ENCODE data around the gene RYR2.
"Not testable (repeated sequence)": the region's sequence is repeated elsewhere in the genome, so short reads cannot be mapped to it uniquely, and the experiment has no call there.

Gene RYR2

GRCh38 chr1:237139732-237140131 lies 97.7 kb downstream of the RYR2 start:
- in situ Hi-C loops (cut with MboI; ENCODE audit: low sequenced_read_pairs), result no loop called here

DNA sequence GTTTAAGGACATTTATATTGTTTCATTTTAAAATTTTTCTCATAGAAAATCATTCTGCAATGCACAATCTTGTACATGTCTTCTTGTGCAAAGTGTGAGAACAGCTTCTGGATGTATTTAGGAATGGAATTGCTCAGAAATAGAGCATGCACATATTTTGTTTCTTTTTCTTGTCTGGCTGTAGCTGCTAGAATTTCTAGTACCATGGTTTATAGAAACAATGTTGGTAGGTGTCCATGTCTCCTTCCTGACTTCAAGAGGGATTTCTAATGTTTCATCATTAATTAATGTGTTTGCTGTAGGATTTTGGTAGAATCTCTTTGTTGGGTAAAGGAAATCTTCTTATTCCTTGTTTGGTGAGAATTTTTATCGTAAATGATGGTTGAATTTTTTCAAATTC lies 99.0 kb downstream of the RYR2 start:
- in situ Hi-C loops (cut with MboI; ENCODE audit: low sequenced_read_pairs), result no loop called here

DNA sequence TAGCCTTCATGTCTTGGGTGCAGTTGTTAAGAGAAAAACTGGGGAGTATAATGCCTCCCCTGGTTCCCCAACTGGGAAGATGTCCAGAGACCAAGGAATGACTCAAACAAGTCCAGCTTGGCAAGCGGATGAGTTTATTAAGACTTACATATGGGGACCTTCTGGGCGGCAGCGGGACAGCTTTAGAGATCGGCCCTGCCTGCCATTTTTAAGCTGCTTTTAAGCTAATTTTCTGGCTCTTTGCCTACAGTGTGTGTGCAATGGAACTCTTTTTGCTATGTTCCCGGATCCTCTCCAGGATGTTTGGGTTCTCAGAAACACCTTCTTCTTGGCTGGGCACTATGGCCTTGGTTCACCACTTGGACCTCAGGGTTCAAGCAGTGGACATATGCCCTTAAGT lies 99.5 kb downstream of the RYR2 start:
- in situ Hi-C loops (cut with MboI; ENCODE audit: low sequenced_read_pairs), result no loop called here

DNA sequence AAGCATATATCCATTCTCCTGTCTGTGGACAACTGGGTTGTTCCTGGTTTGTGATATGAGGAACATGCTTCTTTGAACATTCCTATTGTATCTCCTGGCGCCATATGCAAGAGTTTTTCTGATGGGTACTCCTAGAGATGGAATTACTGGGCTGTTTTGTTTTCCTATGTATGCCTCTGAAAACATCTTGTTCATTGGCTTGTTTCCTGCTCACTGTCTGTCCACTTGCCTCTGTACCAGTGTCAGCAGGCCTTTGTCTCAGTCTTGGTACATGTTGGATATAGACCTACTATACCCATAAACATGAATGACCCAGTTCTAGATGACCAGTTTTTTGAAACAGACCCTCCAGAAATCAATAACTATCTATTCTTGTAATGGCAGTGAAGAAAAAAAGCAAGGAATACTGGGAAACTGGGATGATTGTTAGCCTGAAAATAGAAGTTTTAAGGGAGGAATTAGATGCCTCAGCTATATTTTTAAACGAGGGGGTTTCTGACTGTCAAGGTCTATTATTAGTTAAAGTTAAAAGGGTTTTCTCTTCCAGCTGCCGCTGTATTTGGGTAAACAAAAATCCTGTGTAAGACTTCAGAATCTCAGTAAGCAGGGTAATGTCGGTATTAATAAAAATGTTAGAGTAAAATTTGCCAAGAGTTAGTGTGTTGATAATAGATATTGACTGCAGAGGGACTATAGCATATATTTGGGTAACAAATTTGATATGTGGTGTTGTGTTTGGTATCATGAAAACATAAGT lies 103.6 kb downstream of the RYR2 start:
- in situ Hi-C loops (cut with MboI; ENCODE audit: low sequenced_read_pairs), result no loop called here

GRCh38 chr1:237146241-237146640 lies 104.3 kb downstream of the RYR2 start:
- in situ Hi-C loops (cut with MboI; ENCODE audit: low sequenced_read_pairs), result no loop called here

- in situ Hi-C loops (cut with MboI; ENCODE audit: low sequenced_read_pairs), result no loop called here
Measured at GRCh38 chr1:237149857-237150256, 107.9 kb downstream of the RYR2 start.

DNA sequence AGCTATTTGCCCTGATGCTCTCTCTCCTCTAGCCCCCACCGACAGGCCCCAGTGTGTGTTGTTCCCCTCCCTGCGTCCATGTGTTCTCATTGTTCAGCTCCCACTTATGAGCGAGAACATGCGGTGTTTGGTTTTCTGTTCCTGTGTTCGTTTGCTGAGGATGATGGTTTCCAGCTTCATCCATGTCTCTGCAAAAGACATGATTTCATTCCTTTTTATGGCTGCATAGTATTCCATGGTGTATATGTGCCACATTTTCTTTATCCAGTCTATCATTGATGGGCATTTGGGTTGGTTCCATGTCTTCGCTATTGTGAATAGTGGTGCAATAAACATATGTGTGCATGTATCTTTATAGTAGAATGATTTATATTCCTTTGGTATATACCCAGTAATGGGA lies 110.0 kb downstream of the RYR2 start:
- in situ Hi-C loops (cut with MboI; ENCODE audit: low sequenced_read_pairs), result not testable (repeated sequence)

DNA sequence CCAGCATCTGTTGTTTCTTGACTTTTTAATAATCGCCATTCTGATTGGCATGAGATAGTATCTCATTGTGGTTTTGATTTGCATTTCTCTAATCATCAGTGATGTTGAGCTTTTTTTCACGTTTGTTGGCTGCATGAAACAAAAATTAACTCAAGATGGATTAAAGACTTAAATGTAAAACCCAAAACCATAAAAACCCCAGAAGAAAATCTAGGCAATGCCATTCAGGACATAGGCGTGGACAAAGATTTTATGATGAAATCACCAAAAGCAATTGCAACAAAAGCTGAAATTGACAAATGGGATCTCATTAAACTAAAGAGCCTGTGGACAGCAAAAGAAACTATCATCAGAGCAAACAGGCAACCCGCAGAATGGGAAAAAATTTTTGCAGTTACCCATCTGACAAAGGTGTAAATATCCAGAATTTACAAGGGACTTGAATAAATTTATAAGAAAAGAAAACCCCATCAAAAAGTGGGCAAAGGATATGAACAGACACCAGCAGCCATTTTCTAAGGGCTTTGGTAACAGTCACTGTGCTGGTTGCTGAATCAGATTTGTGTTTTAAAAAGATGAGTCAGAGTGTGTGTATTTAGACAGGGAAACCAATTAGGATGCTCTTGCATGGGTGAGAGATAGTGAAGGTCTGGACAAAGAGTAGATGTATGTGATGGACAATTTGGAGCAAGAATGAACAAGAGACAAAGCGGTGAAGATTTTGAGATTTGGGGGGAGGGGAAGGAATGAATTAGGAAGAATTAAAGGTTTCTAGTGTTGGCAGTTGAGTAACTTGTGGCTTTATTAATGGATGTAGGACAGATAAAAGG lies 110.7 kb downstream of the RYR2 start:
- in situ Hi-C loops (cut with MboI; ENCODE audit: low sequenced_read_pairs), result no loop called here

DNA sequence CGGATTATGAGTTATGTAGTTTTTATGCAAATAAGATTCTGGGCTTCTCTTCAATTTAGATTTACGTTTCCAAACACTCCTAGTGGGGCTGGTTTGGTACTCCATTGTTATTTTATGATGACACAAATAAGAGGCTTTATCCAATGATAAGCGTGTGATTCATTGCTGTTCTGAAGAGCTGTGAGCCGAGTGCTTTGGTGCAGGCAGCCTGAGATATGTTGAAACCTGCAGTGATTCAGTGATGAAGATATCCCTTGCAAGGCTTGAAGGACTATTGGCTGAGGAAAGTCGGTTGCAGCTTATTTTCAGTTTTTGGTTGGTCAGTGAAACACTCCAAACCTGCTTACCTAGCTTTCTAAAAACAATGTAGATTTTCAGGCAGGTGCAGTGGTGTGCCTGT lies 112.2 kb downstream of the RYR2 start:
- in situ Hi-C loops (cut with MboI; ENCODE audit: low sequenced_read_pairs), result no loop called here

- in situ Hi-C loops (cut with MboI; ENCODE audit: low sequenced_read_pairs), result no loop called here
Measured at GRCh38 chr1:237164406-237165352, 122.7 kb downstream of the RYR2 start.

GRCh38 chr1:237166086-237166485 lies 124.1 kb downstream of the RYR2 start:
- in situ Hi-C loops (cut with MboI; ENCODE audit: low sequenced_read_pairs), result no loop called here

- in situ Hi-C loops (cut with MboI; ENCODE audit: low sequenced_read_pairs), result no loop called here
Measured at GRCh38 chr1:237166593-237167101, 124.7 kb downstream of the RYR2 start.

DNA sequence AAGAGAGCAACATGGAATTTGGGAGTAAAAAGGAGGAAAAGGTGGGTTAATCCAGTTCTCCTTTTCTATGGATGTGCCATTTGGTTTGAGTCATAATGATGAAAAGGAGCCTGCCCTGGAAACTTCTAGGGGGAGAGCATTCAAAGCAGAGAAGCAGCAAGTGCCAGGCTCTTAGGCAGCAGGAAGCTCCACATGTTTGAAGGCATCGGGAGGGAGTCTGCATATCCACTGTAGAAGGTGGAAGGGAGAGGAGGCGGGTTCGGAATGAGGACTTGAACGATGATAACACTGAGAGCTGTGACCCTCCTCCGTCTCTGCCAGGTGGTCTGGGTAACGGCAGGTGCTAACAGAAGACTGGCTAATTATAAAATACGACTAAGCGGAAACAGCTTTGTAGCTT lies 128.2 kb downstream of the RYR2 start:
- in situ Hi-C loops (cut with MboI; ENCODE audit: low sequenced_read_pairs), result no loop called here

- in situ Hi-C loops (cut with MboI; ENCODE audit: low sequenced_read_pairs), result no loop called here
Measured at GRCh38 chr1:237171454-237172117, 129.6 kb downstream of the RYR2 start.

GRCh38 chr1:237172118-237172485 lies 130.1 kb downstream of the RYR2 start:
- in situ Hi-C loops (cut with MboI; ENCODE audit: low sequenced_read_pairs), result no loop called here

DNA sequence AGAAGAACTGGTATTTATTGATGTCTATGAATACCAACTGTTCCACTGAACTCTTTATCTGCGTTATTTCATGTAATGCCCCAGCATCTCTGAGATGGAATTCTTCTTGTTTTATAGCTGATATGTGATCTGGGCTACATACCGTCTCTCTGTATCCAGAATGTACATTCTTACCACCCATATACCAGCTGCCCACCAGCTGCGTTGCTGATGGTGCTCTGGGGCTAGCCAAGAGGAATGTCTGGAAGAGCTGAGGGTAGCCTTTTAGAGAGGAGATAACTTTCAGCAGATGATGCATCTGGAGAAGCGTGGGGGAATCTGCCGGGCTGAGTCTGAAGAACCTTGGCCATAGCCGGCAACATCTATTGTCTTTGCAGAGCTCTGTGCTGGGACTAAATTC lies 137.5 kb downstream of the RYR2 start:
- in situ Hi-C loops (cut with MboI; ENCODE audit: low sequenced_read_pairs), result no loop called here

GRCh38 chr1:237180256-237180655 lies 138.3 kb downstream of the RYR2 start:
- in situ Hi-C loops (cut with MboI; ENCODE audit: low sequenced_read_pairs), result no loop called here

DNA sequence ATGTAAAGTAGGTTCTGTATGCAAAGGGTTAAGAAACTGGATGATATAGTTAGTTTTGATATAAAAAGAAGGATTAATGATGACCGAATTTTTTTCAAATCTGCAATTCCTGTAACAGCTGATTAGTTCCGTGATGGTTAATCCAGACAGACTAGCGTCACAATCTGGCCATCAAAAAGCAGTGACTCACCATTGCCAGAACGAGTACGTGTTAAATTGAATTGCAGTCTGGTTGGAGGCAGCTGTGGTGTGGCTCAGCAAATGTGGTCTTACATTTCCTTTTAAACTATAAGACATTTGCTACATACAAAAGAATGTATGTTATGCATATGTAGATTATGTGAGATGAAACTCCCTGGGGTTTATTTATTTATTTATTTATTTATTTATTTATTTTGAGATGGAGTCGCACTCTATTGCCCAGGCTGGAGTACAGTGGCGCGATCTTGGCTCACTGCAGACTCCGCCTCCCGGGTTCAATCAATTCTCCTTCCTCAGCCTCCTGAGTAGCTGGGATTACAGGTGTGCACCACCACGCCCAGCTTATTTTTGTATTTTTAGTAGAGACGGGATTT lies 139.8 kb downstream of the RYR2 start:
- in situ Hi-C loops (cut with MboI; ENCODE audit: low sequenced_read_pairs), result no loop called here

DNA sequence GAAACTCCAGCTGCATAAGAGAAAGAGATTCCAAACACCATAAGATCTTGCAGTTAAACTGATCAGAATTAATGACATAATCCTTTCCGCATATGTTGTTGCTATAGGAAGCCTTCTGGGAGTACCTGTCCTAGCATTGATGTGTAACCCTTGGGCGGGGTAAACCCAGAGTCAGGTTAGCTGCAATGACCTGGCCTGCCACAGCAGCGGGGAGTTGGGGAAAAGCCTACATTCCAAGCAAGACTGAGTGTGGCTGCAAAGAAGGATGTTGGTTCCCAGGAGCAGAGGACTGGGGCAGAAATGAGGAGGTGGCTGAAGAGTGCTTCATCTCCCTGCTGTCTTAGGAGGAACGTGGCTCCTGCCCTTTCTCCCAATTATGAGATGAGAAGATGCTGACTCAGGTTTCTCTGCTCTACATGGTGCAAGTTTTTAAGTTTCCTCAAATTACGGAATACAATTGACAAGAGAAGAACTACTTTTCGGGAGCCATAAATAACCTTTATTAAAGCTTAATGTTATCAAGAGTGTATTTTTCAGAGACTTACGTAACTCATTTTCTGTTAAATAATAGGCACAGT lies 142.1 kb downstream of the RYR2 start:
- in situ Hi-C loops (cut with MboI; ENCODE audit: low sequenced_read_pairs), result no loop called here

DNA sequence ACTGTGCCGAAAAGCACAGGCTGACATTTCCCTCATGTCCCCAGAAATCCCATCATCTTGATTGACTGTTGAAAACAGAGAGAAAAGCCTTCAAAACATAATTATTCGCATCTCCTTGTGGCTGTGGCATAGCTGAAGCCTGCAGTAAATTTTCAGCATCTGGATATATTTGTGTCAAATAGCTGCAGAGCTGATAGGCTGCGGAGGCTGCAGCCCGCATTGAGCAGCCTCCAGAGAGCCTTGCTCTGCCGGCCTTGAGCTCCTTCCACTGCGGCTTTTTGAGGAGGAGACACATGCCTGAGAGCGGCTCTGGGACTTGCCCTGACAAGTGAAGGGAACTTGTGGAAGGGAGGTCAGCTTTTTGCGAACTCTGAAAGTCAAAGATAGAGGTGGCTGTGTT lies 144.7 kb downstream of the RYR2 start:
- in situ Hi-C loops (cut with MboI; ENCODE audit: low sequenced_read_pairs), result no loop called here

Measured in HL-60/S4 treated with phorbol 12-myristate 13-acetate at 8.2 ng/mL for 4 days and 3 days (cell line).